Heart left ventricle (tissue), 16 donors: ENCODE results near the gene CPA5. TPM values are rescaled to one million over a fixed set of nuclear protein-coding genes. Genes with fewer than 3 reads are reported as not detected.

Source experiments
- ATAC-seq, 4 donors: fragments of 200-7000 bp; cut with Tn5 transposase; one replicate each; pipeline ENCODE4 v1.9.1; 2020 to 2022; ENCODE audit warnings: moderate library complexity in 4 of 4, mild to moderate bottlenecking in 3 of 4, moderate number of reproducible peaks in 1 of 4
- DNase-seq, 5 donors: peaks; one replicate each; pipeline ENCODE4 v3.0.0-alpha.2; 2020
- H3K27ac ChIP-seq, 12 donors: fragments of 200-600 bp; sonication (generic) in 4 of 12; one replicate each; pipeline versions ENCODE4 v1.5.0 to v1.8.0; 2016 to 2022; ENCODE audit warnings: mild to moderate bottlenecking in 2 of 12
- H3K27me3 ChIP-seq, 9 donors: fragments of 200-600 bp; sonication (generic) in 2 of 9; one replicate each; pipeline versions ENCODE4 v1.5.1 to v1.8.0; 2016 to 2022; ENCODE audit warnings: mild to moderate bottlenecking in 3 of 9
- H3K36me3 ChIP-seq, 9 donors: fragments of 200-600 bp; sonication (generic) in 2 of 9; one replicate each; pipeline versions ENCODE4 v1.5.0 to v1.8.0; 2018 to 2022; ENCODE audit warnings: mild to moderate bottlenecking in 2 of 9
- H3K4me1 ChIP-seq, 12 donors: fragments of 200-600 bp; sonication (generic) in 4 of 12; one replicate each; pipeline versions ENCODE4 v1.5.0 to v1.8.0; 2016 to 2022; ENCODE audit warnings: mild to moderate bottlenecking in 3 of 12
- H3K4me3 ChIP-seq, 12 donors: fragments of 200-600 bp; sonication (generic) in 4 of 12; one replicate each; pipeline versions ENCODE4 v1.5.0 to v1.8.0; 2017 to 2022; ENCODE audit warnings: mild to moderate bottlenecking in 9 of 12, moderate library complexity in 4 of 12
- H3K9me3 ChIP-seq, 12 donors: fragments of 200-600 bp; sonication (generic) in 4 of 12; one replicate each; pipeline versions ENCODE4 v1.5.0 to v1.8.0; 2016 to 2022; ENCODE audit warnings: mild to moderate bottlenecking in 1 of 12
- CTCF ChIP-seq, 12 donors: fragments of 200-600 bp; sonication (generic) in 4 of 12; IDR thresholded peaks; one replicate each; pipeline versions ENCODE4 v1.5.0 to v1.8.0; 2018 to 2022; ENCODE audit warnings: antibody characterized with exemption in 12 of 12, mild to moderate bottlenecking in 5 of 12
- POLR2A ChIP-seq, 2 donors: fragments of 450-650 bp; IDR thresholded peaks; one replicate each; pipeline ENCODE4 v1.6.1; 2017; ENCODE audit warnings: antibody characterized with exemption in 2 of 2, mild to moderate bottlenecking in 2 of 2, moderate library complexity in 2 of 2
- WGBS, 4 donors: extraction: QIAGEN DNeasy Blood & Tissue Kit in 2 of 4; methylation state at CpG; one replicate each; pipeline versions ENCODE4 v1.1.5 to v1.1.7; 2013 to 2018; 5-methylcytosine and 5-hydroxymethylcytosine counted together
- intact Hi-C, 10 donors: fragments of 100-400 bp; cut with DNase I; formaldehyde crosslinking; loops; one replicate each; pipeline versions ENCODE4 v1.11.1 to v1.14.2; 2022
- polyA plus RNA-seq, 2 donors: library from polyadenylated mRNA; stranded (reverse); fragments of 200-250 nt; gene quantifications; one replicate each; pipeline ENCODE4 v1.2.3, GENCODE V29; 2013
- total RNA-seq, 9 donors: library from RNA; depleted of rRNA in 2 of 9; stranded (reverse); fragments of >200 nt in 2 of 9; fragmentation: NEBNext Ultra II Directional in 3 of 9; extraction: Animal tissue kit (Norgen Biotek cat#: 25700) in 3 of 9; gene quantifications; one replicate each; pipeline versions ENCODE4 v1.1.0 to v1.2.4, GENCODE V29; 2016 to 2023
- donor health status: ischemic (EF 13 %, LVEDD 7.1; RV severe dilation, severe dysfunction).
- donor health status: healthy with polysubstance abuse.
- donor health status: DM: no; HTN: yes; CAD: no.
- donor health status: DM: no; HTN: no; CAD: no.
- donor health status: ischemic (EF 25% LVEDD 6.9; RV normal size, moderate dysfunction).
- donor health status: ischemic (EF 25% LVEDD 5.7; RV mildly dilated, moderate dysfunction).
- donor health status: healthy.
- donor health status: DM: yes; HTN: yes; CAD: no.
- donor health status: ischemic (EF 35%, LVEDD 5.7; RV mildly dilated, moderate dysfunction).
- donor health status: nonischemic (EF 11% LVEDD 7.7; RV severe dilation, severe dysfunction).
- donor health status: DM: yes; HTN: yes; CAD: no.
- donor health status: PGD.
- donor health status: ischemic (EF 29% LVEDD 5.4; RV normal size, mild dysfunction).
- donor health status: nonischemic (EF 23%, LVEDD 6.1; RV moderate dilation, normal function).

CPA5 gene
- total and polyA plus RNA-seq, 11 donors, result not detected

GRCh38 chr7:130298544-130299326, 45.9 kb upstream of the CPA5 start:
- no peak overlapping the region for H3K4me3 ChIP-seq
- no peaks in the 10 kb centered on the region for H3K9me3 ChIP-seq
- no peak overlapping the region for H3K27ac ChIP-seq
- TF ChIP-seq CTCF (IDR thresholded peaks at IDR 0.05), result no peak
- TF ChIP-seq POLR2A (IDR thresholded peaks at IDR 0.05), result no peak
- ATAC-seq, result no peak
- H3K4me1 ChIP-seq, result no peaks in the 10 kb centered on the region
- no peaks in the 10 kb centered on the region for H3K36me3 ChIP-seq
- intact Hi-C loops, result no loop called here
- 82 to 86% (median 85%) methylated on average over 5 of the region's 5 CpGs for WGBS, 4 donors
- no peaks in the 10 kb centered on the region for H3K27me3 ChIP-seq
- no peak for DNase-seq

- no peak overlapping the region for H3K27ac ChIP-seq
- TF ChIP-seq CTCF (IDR thresholded peaks at IDR 0.05) (no peak), POLR2A (IDR thresholded peaks at IDR 0.05) (no peak)
- H3K27me3 ChIP-seq, result no peaks in the 10 kb centered on the region
- ATAC-seq (no peak), DNase-seq (no peak)
- no peaks in the 10 kb centered on the region for H3K9me3 ChIP-seq
- no peaks in the 10 kb centered on the region for H3K36me3 ChIP-seq
- intact Hi-C loops, result loop anchor here in 1 of 10 donors (2.0 kb wide), 1 partner anchor 43 kb away; no protein-coding TSS in a partner anchor
- WGBS, 4 donors, result 89 to 92% (median 91%) methylated on average over 7 of the region's 7 CpGs
- no peaks in the 10 kb centered on the region for H3K4me1 ChIP-seq
- H3K4me3 ChIP-seq, result no peak overlapping the region
Observed at GRCh38 chr7:130299866-130300265, 44.8 kb upstream of the CPA5 start.

- Histone ChIP-seq H3K4me3 (no peak overlapping the region), H3K27ac (no peak overlapping the region), H3K36me3 (no peaks in the 10 kb centered on the region), H3K27me3 (no peaks in the 10 kb centered on the region), H3K9me3 (no peaks in the 10 kb centered on the region), H3K4me1 (no peaks in the 10 kb centered on the region)
- 75 to 86% (median 79%) methylated on average over 8 of the region's 8 CpGs for WGBS, 4 donors
- TF ChIP-seq CTCF (IDR thresholded peaks at IDR 0.05) (no peak), POLR2A (IDR thresholded peaks at IDR 0.05) (no peak)
- ATAC-seq, result no peak
- DNase-seq, result no peak
- intact Hi-C loops, result loop anchor here in 1 of 10 donors (2.0 kb wide), 1 partner anchor 45 kb away; no protein-coding TSS in a partner anchor
Observed at GRCh38 chr7:130301501-130302020, 43.1 kb upstream of the CPA5 start.

- no peaks in the 10 kb centered on the region for H3K9me3 ChIP-seq
- intact Hi-C loops, result no loop called here
- no peaks in the 10 kb centered on the region for H3K27me3 ChIP-seq
- ATAC-seq, result no peak
- TF ChIP-seq CTCF (IDR thresholded peaks at IDR 0.05), result no peak
- no peak for TF ChIP-seq POLR2A (IDR thresholded peaks at IDR 0.05)
- no peak for DNase-seq
- no peaks in the 10 kb centered on the region for H3K4me1 ChIP-seq
- H3K4me3 ChIP-seq, result no peak overlapping the region
- no peak overlapping the region for H3K27ac ChIP-seq
- no peaks in the 10 kb centered on the region for H3K36me3 ChIP-seq
Observed at GRCh38 chr7:130302649-130303048, 42.0 kb upstream of the CPA5 start.
